Measurements from ENCODE around the gene PUS1.

PUS1 gene

DNA sequence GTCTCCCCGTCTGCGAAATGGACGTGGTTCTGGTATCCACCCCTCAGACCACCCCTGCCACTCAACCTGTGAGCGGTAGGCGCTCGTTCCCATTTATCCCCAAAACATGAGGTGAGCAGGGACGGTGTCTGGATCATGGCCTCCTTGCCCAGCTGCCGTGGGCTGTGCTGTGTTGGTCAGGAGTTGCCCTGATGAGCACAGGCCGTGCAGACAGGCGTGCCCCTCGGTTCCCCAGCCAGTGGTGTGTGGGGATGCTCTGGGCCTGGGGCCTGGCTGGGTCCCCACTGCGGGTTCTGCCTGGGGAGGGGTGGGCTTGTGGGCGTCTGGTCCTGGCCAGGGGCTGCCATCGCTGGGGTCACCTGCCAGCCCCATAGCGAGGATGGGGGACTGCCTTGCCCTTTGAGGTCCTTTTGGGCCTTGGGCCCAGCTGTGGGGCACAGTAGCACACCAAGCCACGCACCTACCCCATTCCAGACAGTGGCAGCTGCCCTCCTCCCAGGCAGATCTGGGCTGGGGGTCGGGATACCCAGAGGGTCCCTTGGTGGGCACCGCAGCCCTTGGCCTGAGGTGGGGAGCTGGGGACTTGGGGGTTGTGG is 11.3 kb upstream of the PUS1 start:
- TF ChIP-seq CTCF (IDR thresholded peaks at IDR 0.05; ENCODE audit: unreplicated experiment in 3 of 3): no peak
- peaks cover 3% of the 10 kb centered on the region for H3K4me1 Mint-ChIP-seq
- no peak overlapping the region for H3K4me3 Mint-ChIP-seq
- H3K9me3 Mint-ChIP-seq: no peaks in the 10 kb centered on the region
- H3K36me3 Mint-ChIP-seq (ENCODE audit: low read depth): peaks cover 10% of the 10 kb centered on the region
- no peaks in the 10 kb centered on the region for H3K27me3 Mint-ChIP-seq (ENCODE audit: low read depth)
- no peak overlapping the region for H3K27ac Mint-ChIP-seq

GRCh38 chr12:131918311-131919050 is 10.6 kb upstream of the PUS1 start:
- Mint-ChIP-seq H3K36me3 (ENCODE audit: low read depth) (peaks cover 12% of the 10 kb centered on the region), H3K9me3 (no peaks in the 10 kb centered on the region), H3K4me1 (peaks cover 4% of the 10 kb centered on the region), H3K27ac (no peak overlapping the region), H3K27me3 (ENCODE audit: low read depth) (no peaks in the 10 kb centered on the region), H3K4me3 (no peak overlapping the region)
- TF ChIP-seq CTCF (IDR thresholded peaks at IDR 0.05; ENCODE audit: unreplicated experiment in 3 of 3): no peak

DNA sequence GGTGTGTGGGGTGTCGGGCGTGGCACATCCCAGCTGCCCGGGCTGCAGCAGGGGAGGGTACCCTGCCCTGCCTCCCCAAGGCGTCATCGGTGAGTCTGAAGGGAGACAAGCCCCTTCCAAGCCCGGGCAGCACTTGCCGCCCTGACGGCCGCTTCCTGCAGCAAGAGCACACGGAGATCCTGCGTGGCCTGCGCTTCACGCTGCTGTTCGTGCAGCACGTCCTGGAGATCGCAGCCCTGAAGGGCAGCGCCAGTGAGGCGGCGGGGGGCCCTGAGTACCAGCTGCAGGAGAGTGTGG is 10.1 kb upstream of the PUS1 start:
- Mint-ChIP-seq H3K36me3 (ENCODE audit: low read depth) (peaks cover 12% of the 10 kb centered on the region), H3K27ac (no peak overlapping the region)

DNA sequence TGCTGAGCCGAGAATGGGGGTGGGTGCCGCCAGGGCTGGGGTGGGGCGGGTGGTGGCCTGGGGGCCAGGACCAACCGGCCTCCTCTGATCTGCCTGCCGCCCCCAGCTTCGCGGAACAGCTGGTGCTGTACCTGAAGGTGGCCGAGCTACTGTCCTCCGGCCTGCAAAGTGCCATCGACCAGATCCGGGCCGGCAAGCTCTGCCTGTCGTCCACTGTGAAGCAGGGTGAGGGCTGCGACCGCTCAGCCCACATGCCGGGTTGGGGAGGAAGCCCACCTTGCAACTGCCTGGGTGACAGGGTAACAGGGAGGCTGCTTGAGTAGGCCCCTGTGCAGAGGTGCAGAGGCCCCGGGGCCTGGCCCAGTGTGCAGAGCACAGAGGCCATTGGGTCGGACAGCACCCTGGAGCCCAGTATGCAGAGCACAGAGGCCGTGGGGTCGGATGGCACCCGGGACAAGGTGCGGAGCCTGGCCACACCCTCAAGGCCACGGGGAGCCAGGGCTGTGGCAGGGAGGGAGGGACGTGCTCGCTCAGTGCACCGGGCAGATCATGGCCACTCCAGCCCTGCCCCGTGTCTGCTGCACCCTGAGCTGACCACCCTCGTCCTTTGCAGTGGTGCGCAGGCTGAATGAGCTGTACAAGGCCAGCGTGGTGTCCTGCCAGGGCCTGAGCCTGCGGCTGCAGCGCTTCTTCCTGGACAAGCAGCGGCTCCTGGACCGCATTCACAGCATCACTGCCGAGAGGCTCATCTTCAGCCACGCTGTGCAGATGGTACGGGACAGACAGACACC is 9.5 kb upstream of the PUS1 start:
- H3K9me3 Mint-ChIP-seq: no peaks in the 10 kb centered on the region

More for the DNA sequence above, 10.1 kb upstream of the PUS1 start:
- Mint-ChIP-seq H3K4me3 (no peak overlapping the region), H3K9me3 (no peaks in the 10 kb centered on the region), H3K4me1 (peaks cover 4% of the 10 kb centered on the region), H3K27me3 (ENCODE audit: low read depth) (no peaks in the 10 kb centered on the region)
- no peak for TF ChIP-seq CTCF (IDR thresholded peaks at IDR 0.05; ENCODE audit: unreplicated experiment in 3 of 3)

DNA sequence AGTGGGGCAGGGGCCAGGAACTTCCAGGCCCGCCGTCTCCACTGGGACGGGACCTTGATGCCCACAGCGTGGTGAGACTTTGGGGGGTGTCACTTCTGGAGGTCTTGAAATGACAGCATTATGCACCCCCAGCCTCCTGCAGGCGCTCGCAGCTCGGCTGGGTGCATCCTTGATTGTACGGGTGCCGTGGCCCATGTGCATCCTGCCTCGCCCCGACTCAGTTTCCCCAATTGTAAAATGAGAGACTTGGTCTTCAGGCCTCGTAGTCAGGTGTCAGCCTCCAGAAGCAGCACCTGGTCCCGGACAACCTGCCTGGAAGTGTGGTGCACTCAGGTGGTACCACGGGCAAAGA is 8.9 kb upstream of the PUS1 start:
- Mint-ChIP-seq H3K27me3 (ENCODE audit: low read depth) (no peaks in the 10 kb centered on the region), H3K4me1 (peaks cover 12% of the 10 kb centered on the region), H3K9me3 (no peaks in the 10 kb centered on the region), H3K27ac (no peak overlapping the region), H3K4me3 (no peak overlapping the region), H3K36me3 (ENCODE audit: low read depth) (peaks cover 12% of the 10 kb centered on the region)
- TF ChIP-seq CTCF (IDR thresholded peaks at IDR 0.05; ENCODE audit: unreplicated experiment in 3 of 3): no peak

More for the DNA sequence above, 9.5 kb upstream of the PUS1 start:
- no peaks in the 10 kb centered on the region for H3K27me3 Mint-ChIP-seq (ENCODE audit: low read depth)
- H3K36me3 Mint-ChIP-seq (ENCODE audit: low read depth): peaks cover 12% of the 10 kb centered on the region
- no peak overlapping the region for H3K4me3 Mint-ChIP-seq
- TF ChIP-seq CTCF (IDR thresholded peaks at IDR 0.05; ENCODE audit: unreplicated experiment in 3 of 3): no peak
- peaks cover 7% of the 10 kb centered on the region for H3K4me1 Mint-ChIP-seq
- H3K27ac Mint-ChIP-seq: no peak overlapping the region

Data from nephron (organoid).